CD1c-positive myeloid dendritic cell (primary cell): ENCODE data around the gene FCHO2.
A peak's percentile ranks its signal among the peaks of the same experiment; 100 is the strongest.

Experiments used
- DNase-seq: peaks from one replicate; pipeline ENCODE4 v3.0.0-alpha.2; 2016; ENCODE audit errors: extremely low spot score

Gene FCHO2

DNA sequence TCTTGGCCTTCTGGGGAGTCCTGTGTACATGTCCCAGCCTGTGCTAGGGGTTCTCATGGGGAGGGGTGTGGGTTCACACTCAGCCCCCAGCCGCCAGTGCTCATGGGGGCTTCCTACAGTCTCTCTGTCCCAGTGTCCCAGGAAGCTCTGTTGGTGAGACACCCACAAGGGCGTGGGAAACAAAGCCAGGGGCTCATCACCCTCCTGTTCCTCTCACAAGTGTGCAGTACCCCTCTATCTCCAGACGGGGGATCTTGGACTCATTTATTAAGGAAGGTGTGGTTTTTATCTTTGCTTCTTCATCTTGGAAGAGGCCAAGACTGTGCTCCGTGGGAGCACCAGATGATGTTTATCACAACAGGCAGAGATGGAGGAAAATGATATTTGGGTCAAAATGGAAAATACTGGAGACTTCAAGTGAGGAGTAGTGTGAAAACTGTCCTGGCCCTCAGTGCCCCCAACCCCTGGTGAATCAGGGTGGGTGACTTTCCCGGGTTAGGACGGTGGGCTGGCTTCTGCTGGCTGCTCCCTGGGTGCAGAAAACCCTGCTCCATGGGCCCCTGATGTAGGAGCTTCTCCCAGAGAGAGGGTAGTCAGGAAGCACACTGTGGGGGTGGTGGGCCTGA lies 179.7 kb downstream of the FCHO2 start:
- DNase-seq: peak; percentile 24

- no peak for DNase-seq
Observed at GRCh38 chr5:73136055-73136562, 180.3 kb downstream of the FCHO2 start.

- DNase-seq: no peak
Observed at GRCh38 chr5:73137563-73138530, 182.0 kb downstream of the FCHO2 start.

DNA sequence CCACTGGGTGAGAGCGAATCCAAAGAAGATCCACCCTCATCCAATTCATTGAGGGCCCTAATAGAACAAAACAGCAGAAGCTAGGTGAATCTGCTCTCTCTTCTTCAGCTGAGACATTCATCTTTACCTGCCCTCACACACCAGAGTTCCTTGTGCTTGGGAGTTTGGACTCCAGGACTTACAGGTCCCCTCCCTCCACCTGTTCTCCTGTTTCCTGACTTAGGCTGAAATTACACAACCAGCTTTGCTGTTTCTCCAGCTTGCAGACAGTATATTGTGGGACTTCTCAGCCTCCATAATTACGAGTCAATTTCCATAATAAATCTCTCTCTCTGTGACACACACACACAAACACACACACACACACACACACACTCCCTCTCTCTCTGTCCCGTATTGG lies 183.6 kb downstream of the FCHO2 start:
- no peak for DNase-seq
